HepG2 (cell line): ENCODE measurements around the gene PGAP3. TPM values are rescaled to one million over a fixed set of nuclear protein-coding genes. Genes with fewer than 3 reads are reported as not detected.

Experiments used
- ATAC-seq: fragments of 200-7000 bp; cut with Tn5 transposase; 3 replicates; pipeline ENCODE4 v1.9.1; 2020; ENCODE audit warnings: mild to moderate bottlenecking, moderate library complexity
- BruUV-seq: library from RNA; stranded (reverse); fragments of 400-500 nt; replicated peaks from 2 replicates; lab custom pipeline; 2021; lab: Mats Ljungman, UMichigan
- CTCF ChIA-PET: fragments of 300-600 bp; formaldehyde crosslinking; extraction: SDS; loops from one replicate; lab custom pipeline; 2021; ENCODE audit warnings: low total read pairs, inconsistent platforms, low intra/inter-chr PET ratio; lab: Yijun Ruan, JAX
- POLR2A ChIA-PET: fragments of 350-600 bp; sonication (Branson Sonifier 250); formaldehyde crosslinking; loops from one replicate; lab custom pipeline; 2020; ENCODE audit warnings: antibody characterized with exemption, inconsistent platforms; lab: Yijun Ruan, JAX
- DNase-seq: peaks from one replicate; pipeline ENCODE4 v3.0.0-alpha.2; 2015; ENCODE audit warnings: low spot score
- FAIRE-seq: peaks from 3 replicates; lab custom pipeline; 2011; peaks lifted over from hg19 to GRCh38; lab: Jason Lieb, UNC
- H2AFZ ChIP-seq: one replicate; pipeline ENCODE4 v1.6.1; 2011; ENCODE audit warnings: low read length, inconsistent platforms
- H3K27ac ChIP-seq: fragments of 300-600 bp; 3 replicates; pipeline ENCODE4 v1.8.0; 2011; ENCODE audit warnings: mixed run types, mild to moderate bottlenecking, mixed read lengths, low read length, inconsistent platforms; ENCODE audit not compliant: insufficient read depth; ENCODE audit errors: extremely low read length
- H3K27me3 ChIP-seq, 2 experiments: fragments of 200-600 bp in 1 of 2; 2 replicates in 1 of 2; 3 replicates in 1 of 2; pipeline versions ENCODE4 v1.6.0 to v1.8.0; 2011; ENCODE audit warnings: low read length in 2 of 2, mild to moderate bottlenecking in 2 of 2, moderate library complexity in 2 of 2, inconsistent platforms in 1 of 2; ENCODE audit not compliant: insufficient read depth in 2 of 2, control insufficient read depth in 1 of 2
- H3K36me3 ChIP-seq, 2 experiments: fragments of 200-600 bp in 1 of 2; replicated peaks in 1 of 2; 2 replicates in 1 of 2; 3 replicates in 1 of 2; pipeline versions ENCODE4 v1.5.1 to v1.8.0; 2011; ENCODE audit warnings: low read length in 2 of 2, inconsistent platforms in 1 of 2; ENCODE audit not compliant: insufficient read depth in 2 of 2, control insufficient read depth in 1 of 2
- H3K4me1 ChIP-seq: 2 replicates; pipeline ENCODE4 v1.5.1; 2012; ENCODE audit warnings: low read length, inconsistent platforms; ENCODE audit not compliant: insufficient read depth
- H3K4me2 ChIP-seq: 2 replicates; pipeline ENCODE4 v1.6.0; 2011; ENCODE audit warnings: low read depth, low read length, inconsistent platforms
- H3K4me3 ChIP-seq, 3 experiments: fragments of 200-600 bp in 1 of 3; sonication (generic), shearing (Covaris generic) in 1 of 3; replicated peaks in 1 of 3; 2 replicates each; pipeline ENCODE4 v1.5.1; 2011 to 2016; ENCODE audit warnings: low read length in 3 of 3, inconsistent platforms in 2 of 3, low read depth in 2 of 3, mild to moderate bottlenecking in 2 of 3, control low read depth in 1 of 3, mixed read lengths in 1 of 3; ENCODE audit not compliant: insufficient read depth in 1 of 3
- H3K79me2 ChIP-seq: one replicate; pipeline ENCODE4 v1.6.1; 2011; ENCODE audit warnings: low read length, inconsistent platforms; ENCODE audit not compliant: insufficient read depth
- H3K9ac ChIP-seq: 2 replicates; pipeline ENCODE4 v1.6.0; 2011; ENCODE audit warnings: mild to moderate bottlenecking, low read depth, low read length, inconsistent platforms; ENCODE audit not compliant: insufficient read depth
- H3K9me3 ChIP-seq: 2 replicates; pipeline ENCODE4 v1.5.1; 2012; ENCODE audit warnings: mild to moderate bottlenecking, low read length
- H4K20me1 ChIP-seq: 2 replicates; pipeline ENCODE4 v1.6.0; 2011; ENCODE audit warnings: inconsistent platforms, mild to moderate bottlenecking, low read length, moderate library complexity; ENCODE audit not compliant: insufficient read depth
- CHD2 ChIP-seq: IDR thresholded peaks from 2 replicates; pipeline ENCODE4 v1.6.1; 2011; ENCODE audit warnings: low read depth, low read length, improper control_type of control experiment
- DNMT1 ChIP-seq: sonication (generic); formaldehyde crosslinking; IDR thresholded peaks from 2 replicates; pipeline ENCODE4 v1.5.1; 2020; ENCODE audit warnings: mild to moderate bottlenecking, missing genetic modification reagents
- HMG20B ChIP-seq: conservative IDR thresholded peaks from 2 replicates; pipeline ENCODE4 v1.6.1; 2016; ENCODE audit warnings: missing genetic modification reagents, missing compliant biosample characterization
- KLF15 ChIP-seq: sonication (generic); formaldehyde crosslinking; IDR thresholded peaks from 2 replicates; pipeline ENCODE4 v1.8.1; 2023; ENCODE audit warnings: borderline replicate concordance, mild to moderate bottlenecking, inconsistent platforms, missing genetic modification reagents, mixed read lengths
- NFE2L1 ChIP-seq: sonication (generic); formaldehyde crosslinking; IDR thresholded peaks from 2 replicates; pipeline ENCODE4 v1.4.0; 2020; ENCODE audit warnings: missing genetic modification reagents, mild to moderate bottlenecking, borderline replicate concordance
- PAWR ChIP-seq: sonication (generic); formaldehyde crosslinking; IDR thresholded peaks from 2 replicates; pipeline ENCODE4 v1.4.0; 2020; ENCODE audit warnings: missing genetic modification reagents, mild to moderate bottlenecking, borderline replicate concordance
- ZBTB20 ChIP-seq: sonication (generic); formaldehyde crosslinking; IDR thresholded peaks from 2 replicates; pipeline ENCODE4 v1.8.1; 2023; ENCODE audit warnings: missing genetic modification reagents, low read depth, mild to moderate bottlenecking, borderline replicate concordance
- ZBTB4 ChIP-seq: sonication (generic); formaldehyde crosslinking; IDR thresholded peaks from 2 replicates; pipeline ENCODE4 v1.4.0; 2020; ENCODE audit warnings: missing genetic modification reagents, mild to moderate bottlenecking, borderline replicate concordance
- ZC3H4 ChIP-seq: sonication (generic); formaldehyde crosslinking; IDR thresholded peaks from 2 replicates; pipeline ENCODE4 v1.4.0; 2020; ENCODE audit warnings: missing genetic modification reagents, borderline replicate concordance
- ZHX1 ChIP-seq: sonication (generic); formaldehyde crosslinking; IDR thresholded peaks from 2 replicates; pipeline ENCODE4 v1.8.1; 2022; ENCODE audit warnings: low read depth, mild to moderate bottlenecking, missing genetic modification reagents
- ZNF143 ChIP-seq: sonication (generic); formaldehyde crosslinking; IDR thresholded peaks from 2 replicates; pipeline ENCODE4 v1.4.0; 2020; ENCODE audit warnings: missing genetic modification reagents
- ZNF619 ChIP-seq: sonication (generic); formaldehyde crosslinking; IDR thresholded peaks from 2 replicates; pipeline ENCODE4 v1.4.0; 2020; ENCODE audit warnings: mild to moderate bottlenecking, missing genetic modification reagents
- ZNF839 ChIP-seq: sonication (generic); formaldehyde crosslinking; IDR thresholded peaks from 2 replicates; pipeline ENCODE4 v1.4.0; 2020; ENCODE audit warnings: missing genetic modification reagents, mild to moderate bottlenecking, borderline replicate concordance
- ZNF891 ChIP-seq: sonication (generic); formaldehyde crosslinking; IDR thresholded peaks from 2 replicates; pipeline ENCODE4 v1.5.0; 2020; ENCODE audit warnings: mild to moderate bottlenecking, missing genetic modification reagents
- WGBS: methylation state at CpG from one replicate; pipeline ENCODE4 v1.1.6; 2017; ENCODE audit warnings: low lambda C conversion rate; 5-methylcytosine and 5-hydroxymethylcytosine counted together
- in situ Hi-C: cut with HindIII; loops from 2 replicates; pipeline ENCODE4 v1.10.0; 2017; ENCODE audit warnings: low pct_unique_long_range_greater_than_20kb; ENCODE audit not compliant: extremely low pct_ligation_motif_present
- intact Hi-C: fragments of 100-400 bp; cut with micrococcal nuclease; formaldehyde crosslinking; loops from one replicate; pipeline ENCODE4 v1.10.0; 2022; ENCODE audit not compliant: unreplicated experiment
- polyA plus RNA-seq, 8 experiments: library from polyadenylated mRNA; depleted of rRNA in 3 of 8; stranded (reverse) in 7 of 8; unstranded in 1 of 8; fragments of >200 nt; fragmentation: Illumina TruSeq in 4 of 8; extraction: Trizol in 4 of 8; gene quantifications; 2 replicates each; pipeline versions ENCODE4 v1.2.1 to v1.2.3, GENCODE V29; 2011 to 2016; ENCODE audit warnings: low read depth in 4 of 8, missing spikeins in 1 of 8, mixed read lengths in 1 of 8; ENCODE audit not compliant: insufficient read depth in 1 of 8
- total RNA-seq, 5 experiments: library from RNA; depleted of rRNA; stranded (reverse); fragments of >200 nt; fragmentation: Illumina TruSeq; extraction: Trizol; gene quantifications; 2 replicates each; pipeline ENCODE4 v1.2.3, GENCODE V29; 2016; ENCODE audit warnings: low read depth in 1 of 5

The PGAP3 gene
- total and polyA plus RNA-seq, 2 of the 13 experiments (the other 11 are each of a cell fraction or from before 2014, with no cell fraction given): 11.9 to 14.6 TPM

- in situ Hi-C loops: no loop called here
- CTCF ChIA-PET: no interaction called here
Observed at GRCh38 chr17:39683295-39683939, 4.4 kb downstream of the PGAP3 start.

More at GRCh38 chr17:39683295-39683939, 4.4 kb downstream of the PGAP3 start:
- Histone ChIP-seq H4K20me1 (no peaks in the 10 kb centered on the region), H3K4me1 (peaks cover 25% of the 10 kb centered on the region), H3K4me2 (no peak overlapping the region), H3K9me3 (no peaks in the 10 kb centered on the region), H2AFZ (no peak overlapping the region), H3K27ac (no peak overlapping the region), H3K9ac (no peak overlapping the region), H3K36me3 (peaks cover 0 to 2% of the 10 kb centered on the region in 2 experiments; a peak in 2 of 5 replicates), H3K79me2 (no peaks in the 10 kb centered on the region), H3K27me3 (no peaks in the 10 kb centered on the region; a peak in 1 of 5 replicates), H3K4me3 (no peak overlapping the region)
- no TSS peak for BruUV-seq
- intact Hi-C loops: no loop called here
- ATAC-seq: no peak
- no peak for DNase-seq
- POLR2A ChIA-PET: interaction anchor here (0.8 to 1.8 kb wide), 3 partner anchors 12 to 20 kb away, joined by 5 to 6 read pairs (median 5); no protein-coding TSS in a partner anchor
- WGBS: 93% methylated on average over 9 of the region's 9 CpGs
- no peak for TF ChIP-seq KLF15 (CRISPR knock-in tag)
- TF ChIP-seq ZC3H4: no peak
- TF ChIP-seq ZNF839: no peak
- no peak for TF ChIP-seq ZHX1 (CRISPR knock-in tag)
- no peak for TF ChIP-seq DNMT1 (CRISPR knock-in tag)
- no peak for TF ChIP-seq ZBTB20 (CRISPR knock-in tag)
- TF ChIP-seq HMG20B (CRISPR knock-in tag): no peak
- TF ChIP-seq ZNF891 (CRISPR knock-in tag): no peak
- TF ChIP-seq NFE2L1 (CRISPR knock-in tag): no peak
- no peak for TF ChIP-seq ZNF619 (CRISPR knock-in tag)
- no peak for TF ChIP-seq ZBTB4 (CRISPR knock-in tag)
- TF ChIP-seq PAWR: no peak
- no peak for TF ChIP-seq CHD2
- no peak for TF ChIP-seq ZNF143 (CRISPR knock-in tag)
- no peak for FAIRE-seq
